Neural cell (in vitro differentiated cells): ENCODE measurements around the gene PCCA. TPM values are rescaled to one million over a fixed set of nuclear protein-coding genes. Genes with fewer than 3 reads are reported as not detected.
"Not testable (repeated sequence)": the region's sequence is repeated elsewhere in the genome, so short reads cannot be mapped to it uniquely, and the experiment has no call there.

Source experiments
- H2AFZ ChIP-seq: fragments of 200-600, 300-800 bp; sonication (generic), shearing (Covaris generic); 2 replicates; pipeline ENCODE4 v1.6.0; 2014; ENCODE audit warnings: low read depth, mild to moderate bottlenecking, antibody characterized with exemption, low read length, moderate library complexity
- H3F3A ChIP-seq: fragments of 200-600 bp; shearing (Covaris generic); 2 replicates; pipeline ENCODE4 v1.6.1; 2016; ENCODE audit warnings: mild to moderate bottlenecking, moderate library complexity, mixed read lengths, antibody characterized with exemption, low read length; ENCODE audit not compliant: insufficient read depth, poor library complexity, severe bottlenecking
- H3K27ac ChIP-seq: fragments of 200-600, 300-800 bp; sonication (generic), shearing (Covaris generic); 2 replicates; pipeline ENCODE4 v1.5.1; 2014; ENCODE audit warnings: mild to moderate bottlenecking, low read length, moderate library complexity
- H3K27me3 ChIP-seq: fragments of 300-800, 200-600 bp; sonication (generic), shearing (Covaris generic); 2 replicates; pipeline ENCODE4 v1.6.0; 2014; ENCODE audit warnings: mild to moderate bottlenecking, low read depth, low read length, moderate library complexity; ENCODE audit not compliant: insufficient read depth
- H3K36me3 ChIP-seq: fragments of 300-800, 200-600 bp; sonication (generic), shearing (Covaris generic); 2 replicates; pipeline ENCODE4 v1.5.1; 2014; ENCODE audit warnings: mild to moderate bottlenecking, antibody characterized with exemption, low read length, moderate library complexity; ENCODE audit not compliant: insufficient read depth
- H3K4me2 ChIP-seq: fragments of 300-800, 200-600 bp; sonication (generic), shearing (Covaris generic); 2 replicates; pipeline ENCODE4 v1.6.0; 2014; ENCODE audit warnings: mild to moderate bottlenecking, low read length
- H3K4me3 ChIP-seq: fragments of 300-800, 200-600 bp; sonication (generic), shearing (Covaris generic); 2 replicates; pipeline ENCODE4 v1.5.1; 2014; ENCODE audit warnings: mild to moderate bottlenecking, low read length, moderate library complexity
- H3K79me2 ChIP-seq: fragments of 200-600 bp; shearing (Covaris generic); replicated peaks from 2 replicates; pipeline ENCODE4 v1.6.0; 2014; ENCODE audit warnings: mild to moderate bottlenecking, low read length, moderate library complexity; ENCODE audit not compliant: insufficient read depth
- H3K9ac ChIP-seq: fragments of 300-800, 200-600 bp; sonication (generic), shearing (Covaris generic); 2 replicates; pipeline ENCODE4 v1.6.1; 2016; ENCODE audit warnings: mild to moderate bottlenecking, low read length, mixed read lengths
- H3K9me2 ChIP-seq: fragments of 200-600 bp; shearing (Covaris generic); 2 replicates; pipeline ENCODE4 v1.6.1; 2016; ENCODE audit warnings: mild to moderate bottlenecking, low read length, mixed read lengths; ENCODE audit not compliant: insufficient read depth
- H3K9me3 ChIP-seq: fragments of 200-600, 300-800 bp; sonication (generic), shearing (Covaris generic); 2 replicates; pipeline ENCODE4 v1.6.1; 2016; ENCODE audit warnings: mild to moderate bottlenecking, mixed run types, low read length, moderate library complexity, mixed read lengths
- H4K20me1 ChIP-seq: fragments of 200-600 bp; shearing (Covaris generic); 2 replicates; pipeline ENCODE4 v1.6.1; 2016; ENCODE audit warnings: mild to moderate bottlenecking, mixed run types; ENCODE audit not compliant: insufficient read depth
- EP300 ChIP-seq: fragments of 450-650 bp; conservative IDR thresholded peaks from 2 replicates; pipeline ENCODE4 v1.6.1; 2014; ENCODE audit warnings: antibody characterized with exemption, mild to moderate bottlenecking, moderate library complexity; ENCODE audit not compliant: poor library complexity, severe bottlenecking
- EZH2 ChIP-seq: fragments of 200-600, 300-800 bp; shearing (Covaris generic), sonication (generic); IDR thresholded peaks from 2 replicates; pipeline ENCODE4 v1.6.1; 2014; ENCODE audit warnings: antibody characterized with exemption, low read length, borderline replicate concordance, mild to moderate bottlenecking; ENCODE audit not compliant: insufficient read depth, poor library complexity, severe bottlenecking
- MXI1 ChIP-seq: fragments of 450-650 bp; conservative IDR thresholded peaks from 2 replicates; pipeline ENCODE4 v1.6.1; 2014; ENCODE audit warnings: antibody characterized with exemption, mild to moderate bottlenecking; ENCODE audit not compliant: poor library complexity, severe bottlenecking
- POLR2AphosphoS5 ChIP-seq: IDR thresholded peaks from 2 replicates; pipeline ENCODE4 v1.6.1; 2012
- RAD21 ChIP-seq: fragments of 450-650 bp; conservative IDR thresholded peaks from 2 replicates; pipeline ENCODE4 v1.6.1; 2014; ENCODE audit warnings: antibody characterized with exemption, mild to moderate bottlenecking, moderate library complexity
- SMC3 ChIP-seq: fragments of 450-650 bp; conservative IDR thresholded peaks from 2 replicates; pipeline ENCODE4 v1.6.1; 2014; ENCODE audit warnings: antibody characterized with exemption, mild to moderate bottlenecking, moderate library complexity; ENCODE audit not compliant: poor library complexity
- TAF1 ChIP-seq: IDR thresholded peaks from 2 replicates; pipeline ENCODE4 v1.6.1; 2012; ENCODE audit warnings: low read depth
- polyA plus RNA-seq: library from polyadenylated mRNA; depleted of rRNA; stranded (reverse); fragments of >200 nt; gene quantifications from 2 replicates; pipeline ENCODE4 v1.2.3, GENCODE V29; 2014
- TF ChIP-seq, protein P1 (sequence below): fragments of 450-650 bp; IDR thresholded peaks from 2 replicates; pipeline ENCODE4 v1.5.1; 2014; ENCODE audit warnings: antibody characterized with exemption, mild to moderate bottlenecking, moderate library complexity; ENCODE audit not compliant: poor library complexity, severe bottlenecking
- TF ChIP-seq, protein P2 (sequence below): IDR thresholded peaks from 2 replicates; pipeline ENCODE4 v1.6.1; 2012; ENCODE audit warnings: borderline replicate concordance

PCCA gene
- polyA plus RNA-seq, 1 donor from 2014 or later, result 17.0 TPM

DNA sequence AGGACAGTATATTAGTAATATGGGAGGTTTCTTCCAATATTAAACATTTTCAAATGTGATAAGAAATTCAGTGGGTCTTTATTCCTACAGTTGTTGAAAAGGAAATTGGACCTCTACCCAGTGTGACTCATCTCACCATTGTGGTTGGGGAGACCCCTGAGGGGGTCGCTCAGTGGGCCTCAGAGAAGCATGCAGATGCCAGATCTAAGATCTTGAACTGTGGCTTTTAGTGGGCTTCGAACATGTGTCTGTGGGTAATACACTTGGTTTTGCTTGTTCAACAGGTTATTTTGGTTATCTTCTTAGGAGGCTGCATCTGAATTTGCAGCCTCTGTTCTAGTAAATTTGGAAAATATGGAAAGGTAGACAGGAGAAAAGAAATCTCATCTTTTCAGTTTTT is 132.3 kb downstream of the PCCA start:
- Histone ChIP-seq H3K27me3 (no peaks in the 10 kb centered on the region), H3K4me3 (no peak overlapping the region), H3K9ac (no peak overlapping the region), H3F3A (no peaks in the 10 kb centered on the region), H3K9me2 (no peaks in the 10 kb centered on the region), H3K36me3 (no peaks in the 10 kb centered on the region), H3K9me3 (no peaks in the 10 kb centered on the region), H2AFZ (no peak overlapping the region), H4K20me1 (no peaks in the 10 kb centered on the region), H3K4me2 (no peak overlapping the region), H3K79me2 (no peaks in the 10 kb centered on the region), H3K27ac (no peak overlapping the region)
- TF ChIP-seq EP300 (no peak), POLR2AphosphoS5 (no peak), RAD21 (no peak), EZH2 (no peak), SMC3 (no peak), TAF1 (no peak), MXI1 (no peak)
- TF ChIP-seq, protein P1, sequence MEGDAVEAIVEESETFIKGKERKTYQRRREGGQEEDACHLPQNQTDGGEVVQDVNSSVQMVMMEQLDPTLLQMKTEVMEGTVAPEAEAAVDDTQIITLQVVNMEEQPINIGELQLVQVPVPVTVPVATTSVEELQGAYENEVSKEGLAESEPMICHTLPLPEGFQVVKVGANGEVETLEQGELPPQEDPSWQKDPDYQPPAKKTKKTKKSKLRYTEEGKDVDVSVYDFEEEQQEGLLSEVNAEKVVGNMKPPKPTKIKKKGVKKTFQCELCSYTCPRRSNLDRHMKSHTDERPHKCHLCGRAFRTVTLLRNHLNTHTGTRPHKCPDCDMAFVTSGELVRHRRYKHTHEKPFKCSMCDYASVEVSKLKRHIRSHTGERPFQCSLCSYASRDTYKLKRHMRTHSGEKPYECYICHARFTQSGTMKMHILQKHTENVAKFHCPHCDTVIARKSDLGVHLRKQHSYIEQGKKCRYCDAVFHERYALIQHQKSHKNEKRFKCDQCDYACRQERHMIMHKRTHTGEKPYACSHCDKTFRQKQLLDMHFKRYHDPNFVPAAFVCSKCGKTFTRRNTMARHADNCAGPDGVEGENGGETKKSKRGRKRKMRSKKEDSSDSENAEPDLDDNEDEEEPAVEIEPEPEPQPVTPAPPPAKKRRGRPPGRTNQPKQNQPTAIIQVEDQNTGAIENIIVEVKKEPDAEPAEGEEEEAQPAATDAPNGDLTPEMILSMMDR, result no peak
- TF ChIP-seq, protein P2, sequence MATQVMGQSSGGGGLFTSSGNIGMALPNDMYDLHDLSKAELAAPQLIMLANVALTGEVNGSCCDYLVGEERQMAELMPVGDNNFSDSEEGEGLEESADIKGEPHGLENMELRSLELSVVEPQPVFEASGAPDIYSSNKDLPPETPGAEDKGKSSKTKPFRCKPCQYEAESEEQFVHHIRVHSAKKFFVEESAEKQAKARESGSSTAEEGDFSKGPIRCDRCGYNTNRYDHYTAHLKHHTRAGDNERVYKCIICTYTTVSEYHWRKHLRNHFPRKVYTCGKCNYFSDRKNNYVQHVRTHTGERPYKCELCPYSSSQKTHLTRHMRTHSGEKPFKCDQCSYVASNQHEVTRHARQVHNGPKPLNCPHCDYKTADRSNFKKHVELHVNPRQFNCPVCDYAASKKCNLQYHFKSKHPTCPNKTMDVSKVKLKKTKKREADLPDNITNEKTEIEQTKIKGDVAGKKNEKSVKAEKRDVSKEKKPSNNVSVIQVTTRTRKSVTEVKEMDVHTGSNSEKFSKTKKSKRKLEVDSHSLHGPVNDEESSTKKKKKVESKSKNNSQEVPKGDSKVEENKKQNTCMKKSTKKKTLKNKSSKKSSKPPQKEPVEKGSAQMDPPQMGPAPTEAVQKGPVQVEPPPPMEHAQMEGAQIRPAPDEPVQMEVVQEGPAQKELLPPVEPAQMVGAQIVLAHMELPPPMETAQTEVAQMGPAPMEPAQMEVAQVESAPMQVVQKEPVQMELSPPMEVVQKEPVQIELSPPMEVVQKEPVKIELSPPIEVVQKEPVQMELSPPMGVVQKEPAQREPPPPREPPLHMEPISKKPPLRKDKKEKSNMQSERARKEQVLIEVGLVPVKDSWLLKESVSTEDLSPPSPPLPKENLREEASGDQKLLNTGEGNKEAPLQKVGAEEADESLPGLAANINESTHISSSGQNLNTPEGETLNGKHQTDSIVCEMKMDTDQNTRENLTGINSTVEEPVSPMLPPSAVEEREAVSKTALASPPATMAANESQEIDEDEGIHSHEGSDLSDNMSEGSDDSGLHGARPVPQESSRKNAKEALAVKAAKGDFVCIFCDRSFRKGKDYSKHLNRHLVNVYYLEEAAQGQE, result no peak

DNA sequence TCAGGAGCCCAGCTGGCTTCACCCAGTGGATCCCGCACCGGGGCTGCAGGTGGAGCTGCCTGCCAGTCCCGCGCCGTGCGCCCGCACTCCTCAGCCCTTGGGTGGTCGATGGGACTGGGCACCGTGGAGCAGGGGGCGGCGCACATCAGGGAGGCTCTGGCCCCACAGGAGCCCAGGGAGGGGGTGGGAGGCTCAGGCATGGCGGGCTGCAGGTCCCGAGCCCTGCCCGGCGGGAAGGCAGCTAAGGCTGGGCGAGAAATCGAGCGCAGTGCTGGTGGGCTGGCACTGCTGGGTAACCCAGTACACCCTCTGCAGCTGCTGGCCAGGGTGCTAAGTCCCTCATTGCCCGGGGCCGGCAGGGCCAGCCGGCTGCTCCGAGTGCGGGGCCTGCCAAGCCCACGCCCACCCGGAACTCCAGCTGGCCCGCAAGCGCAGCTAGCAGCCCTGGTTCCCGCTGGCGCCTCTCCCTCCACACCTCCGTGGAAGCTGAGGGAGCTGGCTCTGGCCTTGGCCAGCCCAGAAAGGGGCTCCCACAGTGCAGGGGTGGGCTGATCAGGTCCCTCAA is 135.2 kb downstream of the PCCA start:
- not testable (repeated sequence) for H3K27me3 ChIP-seq, H3K4me2 ChIP-seq, H3F3A ChIP-seq, H4K20me1 ChIP-seq, H3K27ac ChIP-seq, H3K79me2 ChIP-seq, H3K9me2 ChIP-seq, H3K9ac ChIP-seq, H3K9me3 ChIP-seq, H2AFZ ChIP-seq, H3K36me3 ChIP-seq, H3K4me3 ChIP-seq

DNA sequence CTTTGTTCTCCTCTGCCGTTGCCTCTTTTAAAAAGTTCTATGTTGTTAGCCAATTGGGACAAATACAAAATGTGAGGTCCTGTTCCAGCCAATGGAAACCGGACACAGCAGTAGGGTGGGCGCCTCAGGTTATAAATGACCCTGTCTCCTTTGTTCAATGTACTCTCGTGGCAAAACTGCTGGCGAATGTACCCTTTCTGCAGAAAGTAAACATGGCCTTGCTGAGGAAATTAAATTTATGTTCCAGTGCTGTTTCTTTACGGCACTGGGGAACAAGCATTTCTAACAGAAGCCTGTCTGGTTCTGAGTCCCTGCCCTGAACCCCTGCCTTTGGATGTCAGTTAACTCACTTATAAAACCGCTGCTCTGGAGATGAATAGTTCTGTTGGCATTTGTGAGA is 140.7 kb downstream of the PCCA start:
- H3K4me3 ChIP-seq, result no peak overlapping the region
- H3K79me2 ChIP-seq, result no peaks in the 10 kb centered on the region
- H3K4me2 ChIP-seq, result no peak overlapping the region
- no peaks in the 10 kb centered on the region for H4K20me1 ChIP-seq
- no peaks in the 10 kb centered on the region for H3F3A ChIP-seq
- no peak overlapping the region for H3K27ac ChIP-seq
- H3K36me3 ChIP-seq, result no peaks in the 10 kb centered on the region
- TF ChIP-seq EP300 (no peak), MXI1 (no peak)
- TF ChIP-seq, protein P1, result no peak
- no peaks in the 10 kb centered on the region for H3K9me3 ChIP-seq
- H3K9ac ChIP-seq, result no peak overlapping the region
- H3K9me2 ChIP-seq, result no peaks in the 10 kb centered on the region
- H3K27me3 ChIP-seq, result no peaks in the 10 kb centered on the region
- H2AFZ ChIP-seq, result no peak overlapping the region
